ENCODE measurements around the gene NHP2. TPM values are rescaled to one million over a fixed set of nuclear protein-coding genes. Genes with fewer than 3 reads are reported as not detected.

The NHP2 gene
- total RNA-seq, 3 donors from 2014 or later (not counting 1 experiment from before 2014, with no cell fraction given): 39.2 to 43.5 (median 40.2) TPM

DNA sequence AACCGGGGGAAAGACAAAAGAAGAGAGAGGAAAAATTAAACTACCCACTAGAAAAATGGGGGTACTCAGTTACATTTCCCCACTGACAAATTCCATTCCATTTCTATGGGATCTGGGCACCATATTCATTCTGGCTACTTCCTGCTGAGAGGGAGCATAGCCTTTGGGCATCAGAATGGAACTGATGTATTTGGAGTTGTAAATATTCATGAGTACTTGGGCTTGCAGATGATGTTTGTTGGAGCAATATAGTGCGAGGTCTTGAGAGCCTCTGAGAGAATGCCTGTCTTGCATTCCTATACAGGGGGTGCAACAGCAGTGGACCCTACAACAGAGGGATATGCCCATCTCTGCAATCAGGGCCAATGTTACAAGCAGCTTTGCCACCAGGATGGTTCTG lies 16.8 kb upstream of the NHP2 start:
- H3K9me3 Mint-ChIP-seq: no peaks in the 10 kb centered on the region
- Histone ChIP-seq H3K36me3 (ENCODE audit: control insufficient read depth, insufficient read depth, low read length) (no peaks in the 10 kb centered on the region), H3K9me3 (ENCODE audit: control insufficient read depth, insufficient read depth, low read length) (no peaks in the 10 kb centered on the region), H3K4me3 (ENCODE audit: low read length) (no peak overlapping the region), H3K4me1 (ENCODE audit: control insufficient read depth, insufficient read depth, low read length) (no peaks in the 10 kb centered on the region), H3K27ac (ENCODE audit: low read length) (no peak overlapping the region), H3K27me3 (ENCODE audit: control insufficient read depth, insufficient read depth, low read length) (no peaks in the 10 kb centered on the region)
- intact Hi-C loops (cut with micrococcal nuclease): no loop called here
- ATAC-seq: no peak
- TF ChIP-seq, protein P1, sequence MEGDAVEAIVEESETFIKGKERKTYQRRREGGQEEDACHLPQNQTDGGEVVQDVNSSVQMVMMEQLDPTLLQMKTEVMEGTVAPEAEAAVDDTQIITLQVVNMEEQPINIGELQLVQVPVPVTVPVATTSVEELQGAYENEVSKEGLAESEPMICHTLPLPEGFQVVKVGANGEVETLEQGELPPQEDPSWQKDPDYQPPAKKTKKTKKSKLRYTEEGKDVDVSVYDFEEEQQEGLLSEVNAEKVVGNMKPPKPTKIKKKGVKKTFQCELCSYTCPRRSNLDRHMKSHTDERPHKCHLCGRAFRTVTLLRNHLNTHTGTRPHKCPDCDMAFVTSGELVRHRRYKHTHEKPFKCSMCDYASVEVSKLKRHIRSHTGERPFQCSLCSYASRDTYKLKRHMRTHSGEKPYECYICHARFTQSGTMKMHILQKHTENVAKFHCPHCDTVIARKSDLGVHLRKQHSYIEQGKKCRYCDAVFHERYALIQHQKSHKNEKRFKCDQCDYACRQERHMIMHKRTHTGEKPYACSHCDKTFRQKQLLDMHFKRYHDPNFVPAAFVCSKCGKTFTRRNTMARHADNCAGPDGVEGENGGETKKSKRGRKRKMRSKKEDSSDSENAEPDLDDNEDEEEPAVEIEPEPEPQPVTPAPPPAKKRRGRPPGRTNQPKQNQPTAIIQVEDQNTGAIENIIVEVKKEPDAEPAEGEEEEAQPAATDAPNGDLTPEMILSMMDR (IDR thresholded peaks at IDR 0.05): no peak
- no peak for DNase-seq
- H3K27me3 Mint-ChIP-seq (ENCODE audit: low read depth in 2 of 2): peaks cover 0 to 7% of the 10 kb centered on the region in 2 donors
- no peak overlapping the region for H3K27ac Mint-ChIP-seq
- no peak overlapping the region for H3K4me3 Mint-ChIP-seq
- H3K36me3 Mint-ChIP-seq: no peaks in the 10 kb centered on the region
- H3K4me1 Mint-ChIP-seq: no peaks in the 10 kb centered on the region
- 100% methylated on average over 1 of the region's 2 CpGs for WGBS (ENCODE audit: insufficient coverage)

- Mint-ChIP-seq H3K4me3 (no peak overlapping the region), H3K9me3 (no peaks in the 10 kb centered on the region), H3K4me1 (peaks cover 8 to 11% of the 10 kb centered on the region in 2 donors), H3K36me3 (no peaks in the 10 kb centered on the region), H3K27ac (no peak overlapping the region), H3K27me3 (ENCODE audit: low read depth in 2 of 2) (peaks cover 15 to 29% of the 10 kb centered on the region in 2 donors)
- H3K27ac ChIP-seq (ENCODE audit: low read length): no peak overlapping the region
- H3K4me1 ChIP-seq (ENCODE audit: control insufficient read depth, insufficient read depth, low read length): peaks cover 8% of the 10 kb centered on the region
- no peaks in the 10 kb centered on the region for H3K9me3 ChIP-seq (ENCODE audit: control insufficient read depth, insufficient read depth, low read length)
- TF ChIP-seq, protein P1 (IDR thresholded peaks at IDR 0.05): no peak
- intact Hi-C loops (cut with micrococcal nuclease): no loop called here
- H3K27me3 ChIP-seq (ENCODE audit: control insufficient read depth, insufficient read depth, low read length): peaks cover 8% of the 10 kb centered on the region
- no peak overlapping the region for H3K4me3 ChIP-seq (ENCODE audit: low read length)
- DNase-seq: no peak
- ATAC-seq: no peak
- H3K36me3 ChIP-seq (ENCODE audit: control insufficient read depth, insufficient read depth, low read length): no peaks in the 10 kb centered on the region
- 71% methylated on average over 38 of the region's 38 CpGs for WGBS (ENCODE audit: insufficient coverage)
Measured at GRCh38 chr5:178165581-178165980, 11.9 kb upstream of the NHP2 start.

GRCh38 chr5:178163772-178164735 lies 10.4 kb upstream of the NHP2 start:
- Mint-ChIP-seq H3K4me3 (no peak overlapping the region), H3K27me3 (ENCODE audit: low read depth in 2 of 2) (peaks cover 15 to 25% of the 10 kb centered on the region in 2 donors), H3K27ac (no peak overlapping the region), H3K4me1 (peaks cover 8 to 11% of the 10 kb centered on the region in 2 donors), H3K9me3 (no peaks in the 10 kb centered on the region), H3K36me3 (no peaks in the 10 kb centered on the region)
- 14% methylated on average over 33 of the region's 33 CpGs for WGBS (ENCODE audit: insufficient coverage)
- DNase-seq (peak; percentile 91 to 94), ATAC-seq (peak; percentile 99 to 100 (median 100))
- H3K27me3 ChIP-seq (ENCODE audit: control insufficient read depth, insufficient read depth, low read length): peaks cover 8% of the 10 kb centered on the region
- no peaks in the 10 kb centered on the region for H3K9me3 ChIP-seq (ENCODE audit: control insufficient read depth, insufficient read depth, low read length)
- H3K27ac ChIP-seq (ENCODE audit: low read length): no peak overlapping the region
- intact Hi-C loops (cut with micrococcal nuclease): loop anchor here (1.0 kb wide), 2 partner anchors 18 to 88 kb away; no protein-coding TSS in a partner anchor
- TF ChIP-seq, protein P1 (IDR thresholded peaks at IDR 0.05): peak; percentile 94
- H3K4me1 ChIP-seq (ENCODE audit: control insufficient read depth, insufficient read depth, low read length): peaks cover 8% of the 10 kb centered on the region
- no peak overlapping the region for H3K4me3 ChIP-seq (ENCODE audit: low read length)
- no peaks in the 10 kb centered on the region for H3K36me3 ChIP-seq (ENCODE audit: control insufficient read depth, insufficient read depth, low read length)
